ENCODE results near the gene KRT1. TPM values are rescaled to one million over a fixed set of nuclear protein-coding genes. Genes with fewer than 3 reads are reported as not detected.
A peak's percentile ranks its signal among the peaks of the same experiment; 100 is the strongest.

KRT1 gene
- total RNA-seq, 2 donors from 2014 or later = not detected

DNA sequence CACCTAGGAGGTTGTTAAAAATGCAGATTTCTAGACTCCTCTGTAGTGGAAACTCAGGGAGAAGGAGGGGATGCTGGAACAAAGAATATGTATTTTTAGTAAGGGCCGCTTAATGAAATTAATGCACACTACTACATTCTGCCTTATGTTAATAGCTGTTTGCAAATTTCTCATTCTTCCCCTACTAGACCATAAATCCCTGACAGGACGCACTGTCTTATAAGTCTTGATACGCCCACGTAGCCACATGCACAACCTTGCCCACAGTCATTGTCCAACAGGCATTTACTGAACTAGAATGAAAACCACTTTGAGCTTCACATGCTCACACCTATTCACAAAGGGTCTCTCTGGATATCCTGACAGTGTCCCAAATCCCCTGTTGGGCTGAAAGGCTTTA is 38.7 kb downstream of the KRT1 start:
- no peak for ATAC-seq
- H3K27ac Mint-ChIP-seq = peak overlapping the region in 1 of 2 donors; percentile 68

GRCh38 chr12:52637299-52637698 is 42.9 kb downstream of the KRT1 start:
- peaks cover 0 to 3% of the 10 kb centered on the region in 2 donors for H3K9me3 Mint-ChIP-seq
- H3K27ac Mint-ChIP-seq = no peak overlapping the region
- H3K36me3 Mint-ChIP-seq = peaks cover 0 to 4% of the 10 kb centered on the region in 2 donors
- DNase-seq (ENCODE audit: low spot score in 2 of 2) = no peak
- ATAC-seq = no peak

More for the DNA sequence above, 38.7 kb downstream of the KRT1 start:
- Mint-ChIP-seq H3K36me3 (peaks cover 0 to 4% of the 10 kb centered on the region in 2 donors), H3K9me3 (no peaks in the 10 kb centered on the region)
- DNase-seq (ENCODE audit: low spot score in 2 of 2) = no peak

DNA sequence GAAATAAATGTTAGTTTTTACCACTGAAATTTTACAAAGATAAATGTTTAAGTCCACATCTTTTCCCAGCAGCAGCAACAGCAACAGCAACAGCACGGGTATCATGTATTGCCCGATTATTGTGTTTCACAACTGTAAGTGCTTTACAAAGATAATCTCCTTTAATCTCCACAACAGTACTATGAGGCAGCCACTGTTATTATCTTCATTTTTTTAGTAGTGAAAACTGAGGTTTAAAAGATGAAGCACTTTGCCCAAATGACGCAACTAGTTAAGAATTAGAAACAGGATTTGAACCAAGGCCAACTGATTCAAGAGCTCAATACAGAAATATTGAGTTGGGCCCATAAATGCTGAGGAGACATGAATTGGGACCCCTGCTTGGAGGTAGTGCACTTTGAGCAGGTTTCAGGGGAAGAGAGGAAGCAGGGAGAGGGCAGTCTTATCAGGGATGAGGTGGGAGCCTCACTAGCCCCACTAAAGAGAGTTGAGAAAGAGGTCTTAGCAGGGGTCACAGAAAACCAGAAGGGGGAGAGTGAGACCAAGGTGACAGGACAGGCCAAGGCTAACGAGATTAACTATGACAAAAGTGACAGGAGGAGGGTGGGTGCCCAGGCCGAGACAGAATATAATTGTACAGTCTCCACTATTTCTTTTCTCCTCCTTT is 43.5 kb downstream of the KRT1 start:
- ATAC-seq (no peak), DNase-seq (ENCODE audit: low spot score in 2 of 2) (no peak)
- no peak overlapping the region for H3K27ac Mint-ChIP-seq
- H3K9me3 Mint-ChIP-seq = peaks cover 0 to 3% of the 10 kb centered on the region in 2 donors
- H3K36me3 Mint-ChIP-seq = peaks cover 0 to under 1% of the 10 kb centered on the region in 2 donors

DNA sequence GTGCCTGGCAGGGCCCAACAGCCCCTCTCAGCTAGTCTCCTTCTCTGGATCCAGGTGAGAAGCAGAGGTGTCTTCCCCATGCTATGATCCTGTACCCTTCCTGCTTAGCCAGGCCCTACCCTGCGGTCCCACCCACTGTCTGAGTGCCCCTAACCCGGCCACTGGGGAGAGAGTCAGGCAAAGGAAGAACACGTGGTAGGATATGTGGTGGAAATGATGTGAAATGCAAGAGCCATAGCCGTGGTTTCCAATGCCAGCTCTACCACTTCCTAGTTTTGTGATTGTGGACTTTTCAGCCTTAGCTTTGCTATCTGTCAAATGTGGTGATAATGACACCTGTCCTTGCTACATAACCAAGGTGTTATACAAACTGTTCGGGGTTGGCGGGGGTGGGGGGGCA is 44.0 kb downstream of the KRT1 start:
- Mint-ChIP-seq H3K27ac (no peak overlapping the region), H3K36me3 (no peaks in the 10 kb centered on the region), H3K9me3 (peaks cover 0 to 3% of the 10 kb centered on the region in 2 donors)
- ATAC-seq (no peak), DNase-seq (ENCODE audit: low spot score in 2 of 2) (no peak)

GRCh38 chr12:52634266-52635056 is 45.7 kb downstream of the KRT1 start:
- Mint-ChIP-seq H3K36me3 (no peaks in the 10 kb centered on the region), H3K27ac (no peak overlapping the region), H3K9me3 (peaks cover 0 to 3% of the 10 kb centered on the region in 2 donors)
- ATAC-seq (no peak), DNase-seq (ENCODE audit: low spot score in 2 of 2) (no peak)

DNA sequence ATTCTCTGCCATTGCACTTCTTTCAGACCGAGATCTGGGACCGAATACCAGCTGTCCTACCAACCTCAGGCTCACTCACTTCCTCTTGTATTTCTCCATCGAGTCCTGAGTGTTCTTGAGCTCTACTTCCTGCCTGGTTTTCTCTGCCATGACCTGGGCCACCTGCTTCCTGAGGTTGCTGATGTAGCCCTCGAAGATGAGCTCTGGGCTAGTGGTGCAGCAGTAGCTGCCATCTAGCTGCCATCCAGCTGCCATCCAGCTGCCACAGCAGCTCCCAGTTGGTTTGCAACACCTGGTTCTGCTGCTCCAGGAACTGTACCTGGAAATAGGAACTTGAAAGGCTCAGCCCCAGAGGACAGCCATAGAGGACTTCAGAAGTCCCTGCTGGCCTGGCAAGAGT is 46.8 kb downstream of the KRT1 start:
- peak overlapping the region in 1 of 2 donors; percentile 69 for H3K27ac Mint-ChIP-seq
- no peaks in the 10 kb centered on the region for H3K36me3 Mint-ChIP-seq
- peaks cover 0 to 3% of the 10 kb centered on the region in 2 donors for H3K9me3 Mint-ChIP-seq
- DNase-seq (ENCODE audit: low spot score in 2 of 2) (no peak), ATAC-seq (peak in 1 of 2 donors; percentile 65)

GRCh38 chr12:52632656-52633055 is 47.6 kb downstream of the KRT1 start:
- ATAC-seq (no peak), DNase-seq (ENCODE audit: low spot score in 2 of 2) (no peak)
- H3K27ac Mint-ChIP-seq = peak overlapping the region in 1 of 2 donors; percentile 69
- H3K9me3 Mint-ChIP-seq = peaks cover 0 to 3% of the 10 kb centered on the region in 2 donors
- H3K36me3 Mint-ChIP-seq = no peaks in the 10 kb centered on the region

DNA sequence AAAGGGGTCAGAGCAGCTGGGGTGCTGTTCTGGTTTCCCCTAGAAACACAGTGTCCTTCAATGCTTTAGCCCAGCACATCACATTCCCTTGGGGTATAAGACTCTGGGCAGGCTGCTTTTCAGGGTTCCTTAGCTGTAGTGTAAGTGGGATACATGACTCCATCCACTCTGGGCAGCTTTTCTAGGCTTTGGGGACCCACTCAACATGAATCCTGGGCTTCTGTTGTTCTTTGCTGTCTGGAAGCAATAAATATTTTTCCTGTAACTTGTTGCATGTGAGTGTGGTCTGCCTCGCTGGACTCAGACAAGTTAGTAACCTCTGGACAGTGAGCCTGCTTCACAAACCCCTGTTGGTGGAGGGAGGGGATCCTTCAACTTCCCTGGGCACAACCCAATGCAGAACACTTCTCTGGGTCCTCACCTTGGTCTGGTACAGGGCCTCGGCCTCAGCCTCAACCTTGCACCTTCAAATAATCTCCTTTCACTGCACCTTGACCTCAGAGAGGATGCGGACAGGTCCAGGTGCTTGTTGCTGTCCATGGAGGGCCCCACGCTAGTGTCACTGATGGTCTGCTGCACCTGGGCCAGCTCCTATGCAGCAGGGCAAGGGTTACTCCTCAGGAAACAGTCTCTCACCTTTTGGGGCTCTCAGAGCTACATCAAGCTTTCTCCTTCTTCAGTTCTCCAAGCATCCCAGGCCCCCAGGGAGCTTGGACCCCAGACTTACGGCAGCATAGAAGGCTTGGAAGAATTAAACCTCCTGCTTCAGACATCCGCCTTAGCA is 48.3 kb downstream of the KRT1 start:
- Mint-ChIP-seq H3K9me3 (peaks cover 0 to 3% of the 10 kb centered on the region in 2 donors), H3K27ac (peak overlapping the region in 1 of 2 donors; percentile 51), H3K36me3 (no peaks in the 10 kb centered on the region)
- no peak for ATAC-seq
- no peak for DNase-seq (ENCODE audit: low spot score in 2 of 2)

DNA sequence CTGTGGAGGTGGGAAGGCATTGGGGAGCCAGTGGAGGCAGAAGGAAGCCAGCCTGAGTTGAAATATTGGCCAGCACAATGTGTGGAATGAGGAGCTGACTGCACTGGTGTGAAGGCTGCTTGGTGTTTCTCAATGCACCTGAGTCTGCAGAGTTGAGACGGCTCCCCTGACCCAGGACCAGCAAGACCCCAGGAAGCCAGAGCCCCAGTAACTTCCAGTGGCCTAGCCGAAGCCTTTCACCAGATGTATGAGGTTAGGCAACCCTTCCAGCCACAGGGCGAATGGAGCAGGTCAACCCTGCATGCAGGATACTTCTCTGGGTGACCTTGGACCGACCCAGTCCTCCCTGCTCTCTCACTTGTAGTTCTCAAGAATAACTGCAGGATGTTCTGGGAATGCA is 48.9 kb downstream of the KRT1 start:
- Mint-ChIP-seq H3K36me3 (no peaks in the 10 kb centered on the region), H3K27ac (peak overlapping the region; percentile 41 to 97), H3K9me3 (peaks cover 0 to 3% of the 10 kb centered on the region in 2 donors)
- DNase-seq (ENCODE audit: low spot score in 2 of 2) = no peak
- no peak for ATAC-seq

GRCh38 chr12:52630599-52631200 is 49.5 kb downstream of the KRT1 start:
- no peaks in the 10 kb centered on the region for H3K36me3 Mint-ChIP-seq
- peaks cover 0 to 3% of the 10 kb centered on the region in 2 donors for H3K9me3 Mint-ChIP-seq
- ATAC-seq = peak; percentile 41 to 52
- DNase-seq (ENCODE audit: low spot score in 2 of 2) = no peak
- H3K27ac Mint-ChIP-seq = peak overlapping the region; percentile 41 to 97

- Mint-ChIP-seq H3K9me3 (peaks cover 0 to 3% of the 10 kb centered on the region in 2 donors), H3K36me3 (no peaks in the 10 kb centered on the region), H3K27ac (peak overlapping the region; percentile 41 to 97)
- DNase-seq (ENCODE audit: low spot score in 2 of 2) (no peak), ATAC-seq (peak; percentile 22 to 31)
These were observed 50.2 kb downstream of the KRT1 start for GRCh38 chr12:52630008-52630500.

DNA sequence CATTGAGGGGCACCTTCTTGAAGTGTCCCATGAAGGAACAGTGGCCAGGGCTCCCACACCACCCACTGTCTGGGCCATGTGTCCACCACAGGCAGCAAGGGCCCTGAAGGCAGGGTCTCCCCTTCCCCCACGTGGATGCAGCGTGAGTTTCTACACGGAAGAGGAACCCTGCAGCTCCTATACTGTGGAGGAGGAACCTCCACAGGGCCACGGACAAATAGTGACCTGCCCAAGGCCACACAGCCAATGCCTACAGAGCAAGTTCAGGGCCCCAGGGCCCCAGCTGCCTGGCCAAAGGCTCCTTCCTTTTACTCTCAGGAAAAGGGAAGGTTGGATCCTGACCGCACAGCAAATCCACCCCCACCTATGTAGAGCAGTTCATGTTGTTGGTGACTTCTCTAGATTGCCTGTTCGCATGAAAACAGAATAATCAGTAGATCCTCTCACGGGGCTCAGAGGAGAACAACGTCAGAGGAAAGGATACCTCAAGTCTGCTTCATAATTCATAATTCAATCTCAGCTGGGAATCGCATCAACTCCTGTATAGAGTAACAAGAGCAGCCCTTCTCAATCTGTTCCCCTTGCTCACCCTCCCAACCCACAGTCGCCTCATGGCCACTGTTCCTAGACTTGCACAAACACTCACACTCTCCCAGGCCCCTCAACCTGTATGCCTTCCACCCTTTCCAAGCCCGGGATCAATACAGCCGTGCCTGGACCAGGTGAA is 50.8 kb downstream of the KRT1 start:
- H3K27ac Mint-ChIP-seq = peak overlapping the region; percentile 41 to 97
- peak; percentile 9 to 46 for ATAC-seq
- H3K36me3 Mint-ChIP-seq = no peaks in the 10 kb centered on the region

DNA sequence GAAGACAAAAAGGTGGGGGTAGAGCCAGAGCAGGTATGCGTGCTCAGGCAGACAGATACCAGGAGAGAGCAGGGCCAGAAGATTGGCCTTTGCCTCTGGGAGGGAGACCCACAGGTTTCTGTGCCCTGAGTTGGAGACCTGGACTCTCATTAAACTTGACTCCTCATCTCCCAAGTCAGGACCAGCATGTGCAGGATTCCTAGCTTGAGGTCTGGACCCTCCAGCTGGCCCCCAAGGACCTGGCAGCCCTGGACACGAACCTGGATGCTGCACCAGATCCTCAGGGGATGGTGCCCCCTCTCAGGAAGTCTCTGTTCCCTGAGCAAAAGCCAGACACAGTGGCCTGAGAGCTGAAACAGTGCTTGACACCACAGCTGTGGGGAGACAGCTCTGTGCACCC is 51.4 kb downstream of the KRT1 start:
- DNase-seq (ENCODE audit: low spot score in 2 of 2) = no peak
- H3K27ac Mint-ChIP-seq = peak overlapping the region; percentile 30 to 77

More for the DNA sequence above, 50.8 kb downstream of the KRT1 start:
- DNase-seq (ENCODE audit: low spot score in 2 of 2) = no peak
- H3K9me3 Mint-ChIP-seq = peaks cover 0 to 3% of the 10 kb centered on the region in 2 donors

GRCh38 chr12:52628111-52628507 is 52.1 kb downstream of the KRT1 start:
- Mint-ChIP-seq H3K9me3 (no peaks in the 10 kb centered on the region), H3K36me3 (peaks cover 0 to 2% of the 10 kb centered on the region in 2 donors), H3K27ac (peak overlapping the region; percentile 30 to 77)
- DNase-seq (ENCODE audit: low spot score in 2 of 2) (no peak), ATAC-seq (no peak)

More for the DNA sequence above, 51.4 kb downstream of the KRT1 start:
- Mint-ChIP-seq H3K9me3 (no peaks in the 10 kb centered on the region), H3K36me3 (no peaks in the 10 kb centered on the region)
- no peak for ATAC-seq

DNA sequence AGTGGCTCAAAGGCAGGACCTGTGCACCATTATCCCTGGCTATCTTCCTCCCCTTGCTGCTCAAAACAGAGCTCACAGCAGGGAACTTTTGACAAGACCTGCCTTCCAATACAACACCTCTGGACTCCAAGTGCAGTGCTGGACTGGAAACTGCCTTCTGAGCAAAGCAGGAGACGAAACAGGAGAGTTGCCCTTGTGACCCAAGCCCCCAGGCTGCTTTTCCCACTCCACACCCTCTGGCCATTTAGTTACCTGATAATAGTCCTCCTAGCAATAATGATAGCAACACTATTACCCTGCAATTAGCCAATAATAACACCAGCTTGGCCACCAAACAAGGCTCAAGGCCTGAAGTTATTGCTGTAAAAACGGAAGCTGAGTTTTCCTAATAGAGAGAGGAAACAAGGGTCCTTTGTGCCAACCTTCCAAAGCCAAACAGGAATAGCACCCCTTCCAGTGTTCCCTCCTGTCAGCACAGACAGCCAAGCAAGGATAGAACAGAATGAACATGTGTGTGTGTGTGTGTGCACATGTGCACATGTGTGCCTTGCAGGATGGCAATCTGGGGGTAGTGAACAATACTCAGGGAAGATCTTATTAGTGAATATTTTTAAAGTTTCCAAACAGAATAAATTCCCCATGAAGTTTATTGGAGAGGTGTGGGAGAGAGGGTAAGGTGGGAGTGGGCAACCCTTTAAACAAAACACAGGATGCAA is 52.7 kb downstream of the KRT1 start:
- no peak for ATAC-seq
- Mint-ChIP-seq H3K9me3 (no peaks in the 10 kb centered on the region), H3K27ac (no peak overlapping the region), H3K36me3 (peaks cover 0 to 7% of the 10 kb centered on the region in 2 donors)
- no peak for DNase-seq (ENCODE audit: low spot score in 2 of 2)
